Right atrium auricular region (tissue), 2 donors: ENCODE measurements around the gene TEAD2. TPM values are rescaled to one million over a fixed set of nuclear protein-coding genes. Genes with fewer than 3 reads are reported as not detected.

Experiments
- DNase-seq: peaks from one replicate; pipeline ENCODE4 v3.0.0-alpha.2; 2019; ENCODE audit warnings: low spot score
- H3K27ac ChIP-seq, 2 donors: fragments of 200-600 bp; sonication (generic); 1 replicate in 1 of 2; 2 replicates in 1 of 2; pipeline ENCODE4 v1.5.1; 2016 to 2019
- H3K27me3 ChIP-seq, 2 donors: fragments of 200-600 bp; sonication (generic); one replicate each; pipeline versions ENCODE4 v1.5.1 to v1.6.0; 2017 to 2019
- H3K36me3 ChIP-seq: fragments of 200-600 bp; sonication (generic); one replicate; pipeline ENCODE4 v1.5.1; 2016
- H3K4me1 ChIP-seq, 2 donors: fragments of 200-600 bp; sonication (generic); one replicate each; pipeline versions ENCODE4 v1.5.1 to v1.6.0; 2017 to 2019
- H3K4me3 ChIP-seq, 2 donors: fragments of 200-600 bp; sonication (generic); 1 replicate in 1 of 2; 2 replicates in 1 of 2; pipeline ENCODE4 v1.5.1; 2017 to 2019; ENCODE audit warnings: mild to moderate bottlenecking in 1 of 2, moderate library complexity in 1 of 2
- H3K9me3 ChIP-seq, 2 donors: fragments of 200-600 bp; sonication (generic); one replicate each; pipeline ENCODE4 v1.5.1; 2019
- total RNA-seq, 2 donors: library from RNA; depleted of rRNA; stranded (reverse); fragments of >200 nt; gene quantifications; one replicate each; pipeline ENCODE4 v1.1.0, GENCODE V29; 2016
- TF ChIP-seq, protein P1 (sequence below), 2 donors: fragments of 200-600 bp; sonication (generic); IDR thresholded peaks; one replicate each; pipeline ENCODE4 v1.5.1; 2019; ENCODE audit warnings: antibody characterized with exemption in 2 of 2

Gene TEAD2
- total RNA-seq, 2 donors from 2014 or later = 39.8 to 45.3 TPM

- no peak overlapping the region for H3K27ac ChIP-seq
- TF ChIP-seq, protein P1, sequence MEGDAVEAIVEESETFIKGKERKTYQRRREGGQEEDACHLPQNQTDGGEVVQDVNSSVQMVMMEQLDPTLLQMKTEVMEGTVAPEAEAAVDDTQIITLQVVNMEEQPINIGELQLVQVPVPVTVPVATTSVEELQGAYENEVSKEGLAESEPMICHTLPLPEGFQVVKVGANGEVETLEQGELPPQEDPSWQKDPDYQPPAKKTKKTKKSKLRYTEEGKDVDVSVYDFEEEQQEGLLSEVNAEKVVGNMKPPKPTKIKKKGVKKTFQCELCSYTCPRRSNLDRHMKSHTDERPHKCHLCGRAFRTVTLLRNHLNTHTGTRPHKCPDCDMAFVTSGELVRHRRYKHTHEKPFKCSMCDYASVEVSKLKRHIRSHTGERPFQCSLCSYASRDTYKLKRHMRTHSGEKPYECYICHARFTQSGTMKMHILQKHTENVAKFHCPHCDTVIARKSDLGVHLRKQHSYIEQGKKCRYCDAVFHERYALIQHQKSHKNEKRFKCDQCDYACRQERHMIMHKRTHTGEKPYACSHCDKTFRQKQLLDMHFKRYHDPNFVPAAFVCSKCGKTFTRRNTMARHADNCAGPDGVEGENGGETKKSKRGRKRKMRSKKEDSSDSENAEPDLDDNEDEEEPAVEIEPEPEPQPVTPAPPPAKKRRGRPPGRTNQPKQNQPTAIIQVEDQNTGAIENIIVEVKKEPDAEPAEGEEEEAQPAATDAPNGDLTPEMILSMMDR (IDR thresholded peaks at IDR 0.05) = no peak
- H3K4me3 ChIP-seq = no peak overlapping the region
- no peaks in the 10 kb centered on the region for H3K27me3 ChIP-seq
- no peak for DNase-seq
- H3K4me1 ChIP-seq = no peaks in the 10 kb centered on the region
- no peaks in the 10 kb centered on the region for H3K9me3 ChIP-seq
- no peaks in the 10 kb centered on the region for H3K36me3 ChIP-seq
These were observed 44.9 kb upstream of the TEAD2 start for GRCh38 chr19:49407079-49407478.

DNA sequence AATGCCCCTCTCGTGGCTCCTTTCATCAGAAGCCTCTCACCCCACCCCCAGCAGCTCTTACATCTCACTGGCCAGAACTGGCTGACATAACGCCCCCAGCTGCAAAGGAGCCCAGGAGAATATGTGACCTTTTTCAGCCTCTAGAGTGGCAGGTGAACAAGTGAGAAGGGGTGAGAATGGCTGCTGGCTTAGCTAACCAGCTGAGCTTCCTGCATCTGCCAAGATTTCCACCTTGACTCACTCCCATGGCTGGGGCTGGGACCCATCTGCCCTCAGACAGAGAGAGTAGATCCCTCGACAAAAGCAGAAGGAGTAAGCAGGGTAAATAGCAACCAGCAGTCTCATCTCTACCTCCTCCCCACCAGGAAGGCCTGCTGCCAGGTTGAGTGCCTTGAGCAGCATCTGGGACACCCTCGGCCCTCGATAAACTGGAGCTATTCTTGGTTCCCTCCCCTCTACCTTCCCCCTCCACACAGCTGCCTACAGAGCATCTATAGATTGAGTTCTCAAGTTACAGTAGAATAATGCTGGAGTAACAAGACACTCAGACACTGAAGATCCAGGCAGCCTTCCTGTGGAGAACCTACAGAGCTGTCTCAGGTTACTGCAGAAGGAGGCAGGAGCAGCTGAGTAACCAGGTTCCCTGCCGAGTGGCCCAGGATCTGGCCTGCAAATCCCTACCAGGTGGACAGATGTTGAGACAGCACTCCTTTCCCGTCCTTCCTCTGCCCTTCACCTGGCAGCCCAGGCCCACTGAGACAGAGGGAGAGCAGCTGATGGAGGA lies 41.4 kb upstream of the TEAD2 start:
- no peaks in the 10 kb centered on the region for H3K27me3 ChIP-seq
- H3K27ac ChIP-seq = no peak overlapping the region
- TF ChIP-seq, protein P1 (IDR thresholded peaks at IDR 0.05) = no peak
- no peaks in the 10 kb centered on the region for H3K9me3 ChIP-seq
- no peaks in the 10 kb centered on the region for H3K36me3 ChIP-seq
- no peak for DNase-seq
- no peaks in the 10 kb centered on the region for H3K4me1 ChIP-seq
- H3K4me3 ChIP-seq = no peak overlapping the region

- no peak overlapping the region for H3K4me3 ChIP-seq
- H3K27ac ChIP-seq = no peak overlapping the region
- H3K4me1 ChIP-seq = no peaks in the 10 kb centered on the region
- H3K27me3 ChIP-seq = no peaks in the 10 kb centered on the region
- no peaks in the 10 kb centered on the region for H3K36me3 ChIP-seq
- H3K9me3 ChIP-seq = no peaks in the 10 kb centered on the region
- TF ChIP-seq, protein P1 (IDR thresholded peaks at IDR 0.05) = no peak
- no peak for DNase-seq
These were observed 37.8 kb upstream of the TEAD2 start for GRCh38 chr19:49400029-49400428.

DNA sequence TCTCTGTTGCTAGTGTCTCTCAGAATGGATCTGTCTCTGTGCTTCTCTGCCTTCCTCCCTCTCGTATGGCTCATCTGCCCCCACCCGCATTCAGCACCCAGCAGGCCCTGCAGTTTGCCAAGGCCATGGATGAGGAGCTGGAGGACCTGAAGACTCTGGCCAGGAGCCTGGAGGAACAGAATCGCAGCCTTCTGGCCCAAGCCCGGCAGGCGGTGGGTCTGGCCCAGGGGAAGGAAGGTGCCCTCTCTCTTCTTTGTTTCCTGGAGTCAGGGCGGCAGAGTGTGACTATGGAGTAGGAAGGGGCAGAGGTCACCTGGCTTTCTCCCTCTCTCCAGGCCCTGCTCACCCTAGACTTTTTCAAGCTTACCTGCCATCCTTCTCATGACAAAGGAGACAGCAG lies 36.7 kb upstream of the TEAD2 start:
- no peaks in the 10 kb centered on the region for H3K4me1 ChIP-seq
- H3K4me3 ChIP-seq = no peak overlapping the region
- H3K9me3 ChIP-seq = no peaks in the 10 kb centered on the region
- no peaks in the 10 kb centered on the region for H3K27me3 ChIP-seq
- TF ChIP-seq, protein P1 (IDR thresholded peaks at IDR 0.05) = no peak
- H3K27ac ChIP-seq = no peak overlapping the region
- H3K36me3 ChIP-seq = no peaks in the 10 kb centered on the region
- DNase-seq = no peak

- TF ChIP-seq, protein P1 (IDR thresholded peaks at IDR 0.05) = no peak
- Histone ChIP-seq H3K9me3 (no peaks in the 10 kb centered on the region), H3K27me3 (no peaks in the 10 kb centered on the region), H3K4me3 (no peak overlapping the region), H3K4me1 (no peaks in the 10 kb centered on the region), H3K27ac (no peak overlapping the region), H3K36me3 (no peaks in the 10 kb centered on the region)
- DNase-seq = no peak
These were observed 35.9 kb upstream of the TEAD2 start for GRCh38 chr19:49398001-49398615.
